HG03196 (cell line): ENCODE results near the gene RAB2B.
A peak's percentile ranks its signal among the peaks of the same experiment; 100 is the strongest.

Source experiments
- ATAC-seq: cut with Tn5 transposase; IDR thresholded peaks from one replicate; pipeline ENCODE4 v1.9.1; 2021; ENCODE audit not compliant: unreplicated experiment

RAB2B gene

GRCh38 chr14:21476925-21477681 is at the start of gene RAB2B, which contains the start of gene TOX4:
Gene RAB2B (minus strand): TSS chr14:21476959. CDS start chr14:21476872, 87 bp downstream.
Gene TOX4 (plus strand): TSS chr14:21477195. CDS start chr14:21477279, 84 bp downstream.
- peak; percentile 99 for ATAC-seq

- ATAC-seq, result no peak
Observed at GRCh38 chr14:21525962-21526671, 49.4 kb upstream of the RAB2B start, which contains the start of gene SALL2. Gene SALL2 (minus strand): TSS chr14:21526346. CDS start chr14:21526127, 219 bp downstream.

- ATAC-seq, result no peak
Observed at GRCh38 chr14:21525571-21525961, 48.8 kb upstream of the RAB2B start.

- ATAC-seq, result no peak
Observed at GRCh38 chr14:21524575-21525490, 48.1 kb upstream of the RAB2B start.

- ATAC-seq, result no peak
Observed at GRCh38 chr14:21523203-21523602, 46.4 kb upstream of the RAB2B start.

GRCh38 chr14:21521501-21521900 is 44.7 kb upstream of the RAB2B start:
- ATAC-seq, result no peak

GRCh38 chr14:21520767-21521166 is 44.0 kb upstream of the RAB2B start:
- ATAC-seq, result no peak

GRCh38 chr14:21518725-21519124 is 42.0 kb upstream of the RAB2B start:
- no peak for ATAC-seq

GRCh38 chr14:21514341-21514740 is 37.6 kb upstream of the RAB2B start:
- no peak for ATAC-seq

GRCh38 chr14:21510735-21511657 is 34.2 kb upstream of the RAB2B start, which contains the start of gene METTL3:
Gene METTL3 (minus strand): TSS chr14:21511340. CDS start chr14:21511223, 117 bp downstream.
- ATAC-seq, result peak; percentile 99

- ATAC-seq, result no peak
Observed at GRCh38 chr14:21509432-21510143, 32.8 kb upstream of the RAB2B start.

- ATAC-seq, result no peak
Observed at GRCh38 chr14:21506557-21506956, 29.8 kb upstream of the RAB2B start.

- ATAC-seq, result peak; percentile 75
Observed at GRCh38 chr14:21505012-21505553, 28.3 kb upstream of the RAB2B start.

- ATAC-seq, result no peak
Observed at GRCh38 chr14:21503376-21503775, 26.6 kb upstream of the RAB2B start.

- no peak for ATAC-seq
Observed at GRCh38 chr14:21501568-21501967, 24.8 kb upstream of the RAB2B start.

GRCh38 chr14:21498540-21499526 is 22.1 kb upstream of the RAB2B start:
- peak; percentile 51 for ATAC-seq

GRCh38 chr14:21496453-21496852 is 19.7 kb upstream of the RAB2B start:
- no peak for ATAC-seq
